H9 (cell line): ENCODE measurements around the gene EFNA3. TPM values are rescaled to one million over a fixed set of nuclear protein-coding genes. Genes with fewer than 3 reads are reported as not detected.

ENCODE experiments used
- DNase-seq: peaks from one replicate; pipeline ENCODE4 v3.0.0-alpha.2; 2017
- H2AFZ ChIP-seq: one replicate; pipeline ENCODE4 v1.6.1; 2013; ENCODE audit warnings: mild to moderate bottlenecking, low read length, control low read depth, moderate library complexity
- H2AK5ac ChIP-seq: 2 replicates; pipeline ENCODE4 v1.6.1; 2013; ENCODE audit warnings: low read length, control low read depth, mixed read lengths; ENCODE audit not compliant: insufficient read length
- H2BK120ac ChIP-seq: one replicate; pipeline ENCODE4 v1.6.1; 2013; ENCODE audit warnings: low read depth, mild to moderate bottlenecking, low read length, control low read depth, inconsistent platforms; ENCODE audit not compliant: poor library complexity, severe bottlenecking
- H2BK12ac ChIP-seq: 2 replicates; pipeline ENCODE4 v1.6.1; 2013; ENCODE audit warnings: low read length, control low read depth, mixed read lengths, low read depth; ENCODE audit not compliant: insufficient read length
- H2BK15ac ChIP-seq: 2 replicates; pipeline ENCODE4 v1.6.1; 2013; ENCODE audit warnings: low read depth, low read length, control low read depth
- H2BK20ac ChIP-seq: one replicate; pipeline ENCODE4 v1.6.1; 2013; ENCODE audit warnings: low read depth, mild to moderate bottlenecking, low read length, control low read depth, inconsistent platforms; ENCODE audit not compliant: poor library complexity, severe bottlenecking
- H2BK5ac ChIP-seq: 2 replicates; pipeline ENCODE4 v1.6.1; 2013; ENCODE audit warnings: low read length, control low read depth, mixed read lengths; ENCODE audit not compliant: insufficient read length
- H3K14ac ChIP-seq: 2 replicates; pipeline ENCODE4 v1.6.1; 2013; ENCODE audit warnings: low read length, control low read depth; ENCODE audit not compliant: insufficient read depth
- H3K18ac ChIP-seq: 2 replicates; pipeline ENCODE4 v1.6.1; 2013; ENCODE audit warnings: low read depth, mild to moderate bottlenecking, mixed read lengths, low read length, control low read depth; ENCODE audit not compliant: insufficient read length
- H3K23ac ChIP-seq: 2 replicates; pipeline ENCODE4 v1.6.1; 2013; ENCODE audit warnings: low read length, control low read depth, mixed read lengths, low read depth; ENCODE audit not compliant: insufficient read length
- H3K23me2 ChIP-seq: 2 replicates; pipeline ENCODE4 v1.6.1; 2013; ENCODE audit warnings: low read depth, mild to moderate bottlenecking, mixed read lengths, low read length, control low read depth; ENCODE audit not compliant: insufficient read length, poor library complexity, severe bottlenecking
- H3K27ac ChIP-seq: 2 replicates; pipeline ENCODE4 v1.5.1; 2013; ENCODE audit warnings: low read length, control low read depth, mixed read lengths, low read depth; ENCODE audit not compliant: insufficient read length
- H3K27me3 ChIP-seq: 2 replicates; pipeline ENCODE4 v1.6.1; 2013; ENCODE audit warnings: low read length, control low read depth, inconsistent platforms; ENCODE audit not compliant: insufficient read depth
- H3K4ac ChIP-seq: 2 replicates; pipeline ENCODE4 v1.6.1; 2013; ENCODE audit warnings: low read depth, mild to moderate bottlenecking, control low read depth, inconsistent platforms, low read length, moderate library complexity
- H3K4me1 ChIP-seq: 2 replicates; pipeline ENCODE4 v1.6.1; 2013; ENCODE audit warnings: low read length, control low read depth, inconsistent platforms; ENCODE audit not compliant: insufficient read depth
- H3K4me2 ChIP-seq: 2 replicates; pipeline ENCODE4 v1.6.1; 2013; ENCODE audit warnings: low read length, control low read depth, mixed read lengths; ENCODE audit not compliant: insufficient read length, insufficient read depth
- H3K56ac ChIP-seq: 2 replicates; pipeline ENCODE4 v1.6.1; 2013; ENCODE audit warnings: low read depth, mild to moderate bottlenecking, mixed read lengths, low read length, control low read depth; ENCODE audit not compliant: insufficient read length
- H3K79me1 ChIP-seq: 2 replicates; pipeline ENCODE4 v1.6.1; 2013; ENCODE audit warnings: low read depth, mild to moderate bottlenecking, moderate library complexity, low read length, control low read depth, inconsistent platforms; ENCODE audit not compliant: insufficient read depth, poor library complexity, severe bottlenecking
- H3K79me2 ChIP-seq: 2 replicates; pipeline ENCODE4 v1.6.1; 2013; ENCODE audit warnings: low read length, control low read depth, inconsistent platforms; ENCODE audit not compliant: insufficient read depth
- H3K9ac ChIP-seq: 2 replicates; pipeline ENCODE4 v1.6.1; 2013; ENCODE audit warnings: low read length, control low read depth, mixed read lengths; ENCODE audit not compliant: insufficient read length; ENCODE audit errors: extremely low read depth
- H3K9me3 ChIP-seq: one replicate; pipeline ENCODE4 v1.6.1; 2013; ENCODE audit warnings: low read depth, low read length, inconsistent platforms; ENCODE audit not compliant: control insufficient read depth
- H3T11ph ChIP-seq: one replicate; pipeline ENCODE4 v1.6.1; 2013; ENCODE audit warnings: mild to moderate bottlenecking, low read length, control low read depth, inconsistent platforms
- H4K20me1 ChIP-seq: one replicate; pipeline ENCODE4 v1.6.1; 2013; ENCODE audit not compliant: control insufficient read depth, insufficient read length, insufficient read depth
- H4K5ac ChIP-seq: 2 replicates; pipeline ENCODE4 v1.6.1; 2013; ENCODE audit warnings: low read depth, mild to moderate bottlenecking, mixed read lengths, low read length, control low read depth; ENCODE audit not compliant: insufficient read length
- H4K8ac ChIP-seq: replicated peaks from 2 replicates; pipeline ENCODE4 v1.6.1; 2013; ENCODE audit warnings: low read length, control low read depth, mixed read lengths, low read depth; ENCODE audit not compliant: insufficient read length
- H4K91ac ChIP-seq: 2 replicates; pipeline ENCODE4 v1.6.1; 2013; ENCODE audit warnings: low read depth, mild to moderate bottlenecking, moderate library complexity, mixed read lengths, low read length, control low read depth; ENCODE audit not compliant: insufficient read length
- H3K27ac Mint-ChIP-seq, 3 experiments: 2 replicates in 2 of 3; 3 replicates in 1 of 3; pipeline ENCODE4 v1.8.0; 2020 to 2021; ENCODE audit warnings: mixed read lengths in 3 of 3, mild to moderate bottlenecking in 1 of 3, moderate library complexity in 1 of 3
- H3K27me3 Mint-ChIP-seq: 2 replicates; pipeline ENCODE4 v1.8.0; 2021; ENCODE audit warnings: low read depth, mild to moderate bottlenecking, moderate library complexity, mixed read lengths
- H3K36me3 Mint-ChIP-seq, 3 experiments: 2 replicates in 2 of 3; 3 replicates in 1 of 3; pipeline ENCODE4 v1.8.0; 2020 to 2021; ENCODE audit warnings: low read depth in 3 of 3, mixed read lengths in 3 of 3; ENCODE audit not compliant: insufficient read depth in 1 of 3
- H3K4me1 Mint-ChIP-seq, 2 experiments: 2 replicates each; pipeline ENCODE4 v1.8.0; 2020; ENCODE audit warnings: mixed read lengths in 2 of 2
- H3K4me3 Mint-ChIP-seq, 2 experiments: 2 replicates in 1 of 2; 3 replicates in 1 of 2; pipeline ENCODE4 v1.8.0; 2020 to 2021; ENCODE audit warnings: mild to moderate bottlenecking in 2 of 2, mixed read lengths in 2 of 2, moderate library complexity in 1 of 2
- H3K9me3 Mint-ChIP-seq, 2 experiments: 2 replicates in 1 of 2; 3 replicates in 1 of 2; pipeline ENCODE4 v1.8.0; 2020; ENCODE audit warnings: mild to moderate bottlenecking in 2 of 2, mixed read lengths in 2 of 2, moderate library complexity in 1 of 2
- WGBS: extraction: QIAGEN DNeasy Blood & Tissue Kit; methylation state at CpG from one replicate; pipeline ENCODE4 v1.1.7; 2013; ENCODE audit warnings: missing lambda C conversion rate, low lambda C conversion rate, mixed read lengths; ENCODE audit not compliant: insufficient read length; ENCODE audit errors: extremely low coverage; 5-methylcytosine and 5-hydroxymethylcytosine counted together
- total RNA-seq: library from RNA; stranded (reverse); gene quantifications from 2 replicates; pipeline ENCODE4 v1.2.1, GENCODE V29; 2021
- TF ChIP-seq, protein P1 (sequence below): fragments of 200-600 bp; sonication (generic); conservative IDR thresholded peaks from 3 replicates; pipeline ENCODE4 v1.8.0; 2021; ENCODE audit warnings: antibody characterized with exemption, mild to moderate bottlenecking

EFNA3 gene
- total RNA-seq, 1 experiment from 2014 or later, result 3.9 TPM

DNA sequence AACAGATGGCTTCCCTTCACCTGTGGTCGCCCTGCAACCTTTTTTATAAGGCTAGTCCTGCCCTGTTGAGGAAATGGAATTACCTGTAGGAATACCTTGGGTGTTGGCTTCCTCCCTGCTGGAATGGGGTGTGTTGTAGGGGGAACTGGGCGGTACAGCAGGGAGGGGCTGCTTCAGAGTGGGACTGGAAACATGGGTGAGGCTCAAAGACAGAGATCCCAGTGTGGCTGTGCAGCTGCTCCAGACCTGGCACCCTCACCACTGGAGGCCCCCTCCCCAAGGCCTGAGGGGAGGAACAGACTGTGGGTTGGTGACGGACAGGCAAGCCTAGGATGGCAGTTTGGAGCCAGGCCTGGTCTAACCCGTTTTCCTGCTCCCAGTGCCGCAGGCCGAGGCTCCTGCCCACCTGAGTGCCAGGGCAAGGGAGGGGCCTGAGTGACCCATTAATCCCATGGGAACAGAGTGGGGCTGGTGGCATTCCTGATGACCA, 4.5 kb downstream of the EFNA3 start:
- H3K4ac ChIP-seq, result no peak overlapping the region
- no CpG with 5 or more reads among the region's 6 CpGs for WGBS
- no peak overlapping the region for H3K27ac ChIP-seq
- H3K23ac ChIP-seq, result no peak overlapping the region
- no peak overlapping the region for H3T11ph ChIP-seq
- no peaks in the 10 kb centered on the region for H3K9me3 ChIP-seq
- Mint-ChIP-seq H3K4me3 (peak overlapping the region in 1 of 2 experiments; percentile 66; a peak in 3 of 5 replicates), H3K36me3 (0 out of 7 replicates have a peak, but pooled peaks cover 0 to 4% (median 0%) of the 10 kb centered on the region in 3 experiments), H3K4me1 (peaks cover 31 to 52% of the 10 kb centered on the region in 2 experiments), H3K9me3 (peaks cover 0 to 6% of the 10 kb centered on the region in 2 experiments; a peak in 3 of 5 replicates), H3K27me3 (peaks cover 66% of the 10 kb centered on the region), H3K27ac (no peak overlapping the region; a peak in 1 of 7 replicates)
- H4K20me1 ChIP-seq, result no peaks in the 10 kb centered on the region
- no peak overlapping the region for H3K18ac ChIP-seq
- no peak overlapping the region for H2BK120ac ChIP-seq
- H3K56ac ChIP-seq, result no peak overlapping the region
- no peak overlapping the region for H2AK5ac ChIP-seq
- no peak overlapping the region for H2BK15ac ChIP-seq
- H3K4me2 ChIP-seq, result no peak overlapping the region
- no peak overlapping the region for H2BK5ac ChIP-seq
- H4K91ac ChIP-seq, result no peak overlapping the region
- no peak for DNase-seq
- H4K5ac ChIP-seq, result no peak overlapping the region
- H2BK12ac ChIP-seq, result no peak overlapping the region
- peaks cover 30% of the 10 kb centered on the region for H3K23me2 ChIP-seq
- H2AFZ ChIP-seq, result no peak overlapping the region
- TF ChIP-seq, protein P1, sequence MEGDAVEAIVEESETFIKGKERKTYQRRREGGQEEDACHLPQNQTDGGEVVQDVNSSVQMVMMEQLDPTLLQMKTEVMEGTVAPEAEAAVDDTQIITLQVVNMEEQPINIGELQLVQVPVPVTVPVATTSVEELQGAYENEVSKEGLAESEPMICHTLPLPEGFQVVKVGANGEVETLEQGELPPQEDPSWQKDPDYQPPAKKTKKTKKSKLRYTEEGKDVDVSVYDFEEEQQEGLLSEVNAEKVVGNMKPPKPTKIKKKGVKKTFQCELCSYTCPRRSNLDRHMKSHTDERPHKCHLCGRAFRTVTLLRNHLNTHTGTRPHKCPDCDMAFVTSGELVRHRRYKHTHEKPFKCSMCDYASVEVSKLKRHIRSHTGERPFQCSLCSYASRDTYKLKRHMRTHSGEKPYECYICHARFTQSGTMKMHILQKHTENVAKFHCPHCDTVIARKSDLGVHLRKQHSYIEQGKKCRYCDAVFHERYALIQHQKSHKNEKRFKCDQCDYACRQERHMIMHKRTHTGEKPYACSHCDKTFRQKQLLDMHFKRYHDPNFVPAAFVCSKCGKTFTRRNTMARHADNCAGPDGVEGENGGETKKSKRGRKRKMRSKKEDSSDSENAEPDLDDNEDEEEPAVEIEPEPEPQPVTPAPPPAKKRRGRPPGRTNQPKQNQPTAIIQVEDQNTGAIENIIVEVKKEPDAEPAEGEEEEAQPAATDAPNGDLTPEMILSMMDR, result no peak
- H3K14ac ChIP-seq, result no peak overlapping the region
- no peaks in the 10 kb centered on the region for H3K4me1 ChIP-seq
- no peak overlapping the region for H3K9ac ChIP-seq
- H3K27me3 ChIP-seq, result peaks cover 46% of the 10 kb centered on the region
- H3K79me1 ChIP-seq, result no peaks in the 10 kb centered on the region
- no peak overlapping the region for H2BK20ac ChIP-seq
- no peak overlapping the region for H4K8ac ChIP-seq
- H3K79me2 ChIP-seq, result no peaks in the 10 kb centered on the region
